AG04450 (cell line): ENCODE data around the gene STX16. TPM values are rescaled to one million over a fixed set of nuclear protein-coding genes. Genes with fewer than 3 reads are reported as not detected.

Source experiments
- CTCF ChIA-PET: fragments of 300-600, 350-600 bp; formaldehyde crosslinking; extraction: SDS; loops from one replicate; lab custom pipeline; 2022; ENCODE audit warnings: antibody characterized with exemption, inconsistent platforms; lab: Charles Lee
- POLR2A ChIA-PET: fragments of 350-600 bp; formaldehyde crosslinking; extraction: SDS; loops from one replicate; lab custom pipeline; 2021; ENCODE audit warnings: antibody characterized with exemption, inconsistent platforms; lab: Yijun Ruan, JAX
- DNase-seq: peaks from one replicate; pipeline ENCODE4 v3.0.0-alpha.2; 2011; ENCODE audit warnings: low read depth, low spot score
- H3K27ac ChIP-seq: one replicate; pipeline ENCODE4 v1.5.1; 2012; ENCODE audit warnings: low read depth, low read length, control low read depth
- H3K27me3 ChIP-seq: one replicate; pipeline ENCODE4 v1.6.0; 2012; ENCODE audit warnings: low read length; ENCODE audit not compliant: control insufficient read depth, insufficient read depth
- H3K4me3 ChIP-seq: 2 replicates; pipeline ENCODE4 v1.5.1; 2011; ENCODE audit warnings: mild to moderate bottlenecking, low read depth, low read length, control low read depth
- H3K9me3 ChIP-seq: 2 replicates; pipeline ENCODE4 v1.5.1; 2012; ENCODE audit warnings: low read length; ENCODE audit not compliant: control insufficient read depth, insufficient read depth
- polyA plus RNA-seq: library from polyadenylated mRNA; depleted of rRNA; stranded (reverse); fragments of >200 nt; gene quantifications from 2 replicates; pipeline ENCODE4 v1.2.3, GENCODE V29; 2011
- TF ChIP-seq, protein P1 (sequence below): IDR thresholded peaks from 2 replicates; pipeline ENCODE4 v1.5.1; 2011; ENCODE audit warnings: low read depth, low read length, control low read depth, inconsistent platforms

The STX16 gene
- polyA plus RNA-seq, 1 experiment: 51.9 TPM

DNA sequence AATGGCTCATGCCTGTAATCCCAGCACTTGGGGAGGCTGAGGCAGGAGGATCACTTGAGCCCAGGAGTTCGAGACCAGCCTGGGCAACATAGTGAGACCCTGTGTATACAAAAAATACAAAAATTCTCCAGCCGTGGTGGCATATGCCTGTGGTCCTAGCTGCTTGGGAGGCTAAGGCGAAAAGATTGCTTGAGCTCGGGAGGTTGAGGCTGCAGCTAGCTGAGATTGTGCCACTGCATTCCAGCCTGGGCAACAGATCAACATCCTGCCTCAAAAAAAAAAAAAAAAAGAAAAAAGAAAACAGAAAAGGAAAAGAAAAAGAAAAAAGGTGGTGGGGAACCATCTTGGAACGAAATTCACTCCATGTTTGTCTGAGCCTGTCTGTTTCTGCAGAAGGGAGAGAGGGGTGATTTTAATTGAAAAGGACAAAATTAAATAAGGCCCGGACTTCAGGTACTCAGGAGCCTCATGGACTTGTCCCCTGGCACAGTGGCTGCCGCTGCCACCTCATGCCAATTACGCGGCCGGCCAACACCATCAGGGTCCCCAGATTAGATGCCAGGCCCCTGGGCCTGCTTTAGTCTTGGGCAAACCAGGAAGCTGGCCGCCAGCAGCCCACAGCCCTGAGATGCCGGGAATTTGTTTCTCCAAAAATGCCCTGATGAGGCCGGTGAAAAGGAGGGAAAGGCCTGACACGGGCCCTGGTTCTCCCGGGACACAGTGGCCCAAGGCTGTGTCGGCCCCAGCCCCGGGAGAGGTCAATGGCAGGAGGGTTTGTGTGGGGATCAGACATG, 37.8 kb upstream of the STX16 start:
- H3K27ac ChIP-seq: no peak overlapping the region
- TF ChIP-seq, protein P1, sequence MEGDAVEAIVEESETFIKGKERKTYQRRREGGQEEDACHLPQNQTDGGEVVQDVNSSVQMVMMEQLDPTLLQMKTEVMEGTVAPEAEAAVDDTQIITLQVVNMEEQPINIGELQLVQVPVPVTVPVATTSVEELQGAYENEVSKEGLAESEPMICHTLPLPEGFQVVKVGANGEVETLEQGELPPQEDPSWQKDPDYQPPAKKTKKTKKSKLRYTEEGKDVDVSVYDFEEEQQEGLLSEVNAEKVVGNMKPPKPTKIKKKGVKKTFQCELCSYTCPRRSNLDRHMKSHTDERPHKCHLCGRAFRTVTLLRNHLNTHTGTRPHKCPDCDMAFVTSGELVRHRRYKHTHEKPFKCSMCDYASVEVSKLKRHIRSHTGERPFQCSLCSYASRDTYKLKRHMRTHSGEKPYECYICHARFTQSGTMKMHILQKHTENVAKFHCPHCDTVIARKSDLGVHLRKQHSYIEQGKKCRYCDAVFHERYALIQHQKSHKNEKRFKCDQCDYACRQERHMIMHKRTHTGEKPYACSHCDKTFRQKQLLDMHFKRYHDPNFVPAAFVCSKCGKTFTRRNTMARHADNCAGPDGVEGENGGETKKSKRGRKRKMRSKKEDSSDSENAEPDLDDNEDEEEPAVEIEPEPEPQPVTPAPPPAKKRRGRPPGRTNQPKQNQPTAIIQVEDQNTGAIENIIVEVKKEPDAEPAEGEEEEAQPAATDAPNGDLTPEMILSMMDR: no peak
- ChIA-PET POLR2A (no interaction called here), CTCF (no interaction called here)
- no peak overlapping the region for H3K4me3 ChIP-seq
- no peaks in the 10 kb centered on the region; the same call in 1 of the 2 replicates for H3K9me3 ChIP-seq
- H3K27me3 ChIP-seq: no peaks in the 10 kb centered on the region
- no peak for DNase-seq

DNA sequence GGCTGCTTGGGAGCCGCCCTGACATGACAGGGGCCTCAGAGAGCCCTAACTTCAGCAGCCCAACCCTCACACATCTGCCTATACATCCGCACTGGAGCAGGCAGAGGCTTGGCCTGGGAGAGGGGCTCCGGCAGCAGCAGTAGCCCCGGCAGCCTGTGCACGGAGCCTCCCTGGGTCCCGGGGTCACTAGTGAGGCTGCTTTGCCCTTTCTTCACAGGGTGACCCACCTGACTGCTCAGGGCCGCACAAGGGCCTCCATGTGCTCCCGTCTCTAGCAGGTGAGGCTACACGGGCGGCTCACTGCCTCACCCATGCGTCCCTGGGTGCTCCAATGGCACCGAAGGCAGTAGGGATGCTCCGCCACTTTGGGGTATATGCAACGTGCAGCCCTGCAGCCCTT, 36.7 kb upstream of the STX16 start:
- Histone ChIP-seq H3K27ac (no peak overlapping the region), H3K4me3 (no peak overlapping the region), H3K9me3 (no peaks in the 10 kb centered on the region; the same call in 1 of the 2 replicates), H3K27me3 (no peaks in the 10 kb centered on the region)
- POLR2A ChIA-PET: no interaction called here
- DNase-seq: no peak
- CTCF ChIA-PET: no interaction called here
- TF ChIP-seq, protein P1: no peak

DNA sequence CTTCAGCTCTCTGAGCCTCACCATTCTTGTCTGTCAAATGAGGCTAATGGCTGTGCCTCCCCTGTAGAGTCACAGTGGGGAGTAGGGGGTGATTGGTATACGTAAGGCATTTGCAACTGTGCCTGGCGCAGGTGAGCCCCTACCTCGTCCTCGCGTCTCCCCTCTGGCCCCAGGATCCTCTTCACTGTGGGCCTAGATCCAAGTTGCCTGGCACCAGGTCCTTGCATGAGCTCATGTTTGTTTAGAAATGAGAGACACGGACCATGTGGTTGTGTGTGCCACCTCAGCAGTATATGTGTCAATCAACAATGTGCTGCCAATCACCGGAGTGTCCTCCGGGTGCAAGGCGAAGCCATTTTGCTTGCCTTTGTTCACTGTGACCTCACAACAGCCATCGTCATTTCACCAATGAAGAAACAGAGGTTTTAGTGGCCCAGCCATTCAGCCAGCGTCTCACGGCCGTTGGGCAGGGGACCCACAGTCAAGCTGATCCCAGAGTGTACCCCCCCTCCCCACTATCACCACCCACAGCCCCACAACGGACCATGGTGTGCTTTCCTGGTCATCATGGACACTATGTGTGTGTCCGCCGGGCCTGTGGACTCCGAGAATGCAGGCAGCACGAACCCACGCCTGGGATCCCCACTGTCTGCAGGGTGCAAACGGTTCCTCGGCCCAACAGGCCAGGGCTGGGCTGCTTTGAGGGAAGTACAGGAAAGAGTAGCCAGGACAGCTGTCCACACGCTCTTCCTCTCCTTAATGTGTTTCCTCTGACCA, 35.9 kb upstream of the STX16 start:
- no peak overlapping the region for H3K27ac ChIP-seq
- TF ChIP-seq, protein P1: no peak
- CTCF ChIA-PET: no interaction called here
- POLR2A ChIA-PET: no interaction called here
- H3K4me3 ChIP-seq: no peak overlapping the region
- no peaks in the 10 kb centered on the region; the same call in 1 of the 2 replicates for H3K9me3 ChIP-seq
- DNase-seq: no peak
- no peaks in the 10 kb centered on the region for H3K27me3 ChIP-seq

DNA sequence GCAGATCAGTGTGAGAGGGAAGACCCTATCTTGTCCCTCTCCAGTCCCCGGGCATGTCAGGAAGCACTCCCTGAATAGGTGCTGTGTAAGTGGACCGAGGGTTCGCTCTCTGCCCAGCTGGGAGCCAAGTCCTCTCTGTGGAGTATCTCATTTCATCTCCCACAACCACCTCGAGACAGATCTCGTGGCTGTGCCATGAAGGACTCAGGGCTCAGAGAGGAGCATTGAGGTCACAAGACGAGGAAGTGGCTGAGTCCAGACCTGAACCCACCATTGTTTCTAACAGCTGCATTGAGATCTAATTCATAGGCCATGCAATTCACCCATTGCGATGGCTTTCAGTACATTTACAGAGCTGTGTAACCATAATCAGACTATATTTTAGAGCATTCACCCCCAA, 34.7 kb upstream of the STX16 start:
- TF ChIP-seq, protein P1: no peak
- POLR2A ChIA-PET: no interaction called here
- CTCF ChIA-PET: interaction anchor here (1.1 kb wide), 1 partner anchor 382 kb away, joined by 3 read pairs; no protein-coding TSS in a partner anchor
- DNase-seq: no peak
- Histone ChIP-seq H3K27me3 (no peaks in the 10 kb centered on the region), H3K27ac (no peak overlapping the region), H3K9me3 (peaks cover 2% of the 10 kb centered on the region), H3K4me3 (no peak overlapping the region)

DNA sequence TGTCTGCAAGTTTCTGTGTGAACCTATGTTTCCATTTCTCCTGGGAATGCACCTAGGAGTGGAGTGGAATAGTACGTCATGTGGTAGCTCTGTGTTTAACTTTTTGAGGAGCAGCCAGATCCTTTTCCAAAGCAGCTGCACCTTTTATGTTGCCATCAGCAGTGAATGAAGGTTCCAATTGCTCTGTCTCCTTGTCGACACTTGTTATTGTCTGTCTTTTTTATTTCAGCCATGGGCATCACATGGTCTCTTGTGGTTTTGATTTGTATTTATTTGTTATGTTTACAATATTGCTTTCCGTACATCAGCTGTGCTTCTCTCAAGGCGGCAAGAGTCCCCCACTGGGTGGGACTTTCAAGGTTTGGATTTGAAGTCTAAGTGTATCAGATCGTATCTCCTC, 33.9 kb upstream of the STX16 start:
- Histone ChIP-seq H3K4me3 (no peak overlapping the region), H3K27me3 (no peaks in the 10 kb centered on the region), H3K9me3 (peaks cover 9% of the 10 kb centered on the region), H3K27ac (no peak overlapping the region)
- CTCF ChIA-PET: interaction anchor here (1.1 kb wide), 1 partner anchor 383 kb away, joined by 3 read pairs; no protein-coding TSS in a partner anchor
- POLR2A ChIA-PET: no interaction called here
- TF ChIP-seq, protein P1: no peak
- DNase-seq: no peak
